Adrenal gland (tissue), 12 donors: ENCODE measurements around the gene MISP3. TPM values are rescaled to one million over a fixed set of nuclear protein-coding genes. Genes with fewer than 3 reads are reported as not detected.

ENCODE experiments used
- DNase-seq, 7 donors: peaks; one replicate each; pipeline ENCODE4 v3.0.0-alpha.2; 2019 to 2020
- H3K27ac ChIP-seq, 5 donors: fragments of 200-600 bp; sonication (generic) in 4 of 5; 1 replicate in 3 of 5; 2 replicates in 2 of 5; pipeline versions ENCODE4 v1.5.1 to v1.8.0; 2016 to 2020; ENCODE audit warnings: mild to moderate bottlenecking in 1 of 5
- H3K27me3 ChIP-seq: fragments of 200-600 bp; 2 replicates; pipeline ENCODE4 v1.8.0; 2021
- H3K36me3 ChIP-seq, 2 donors: fragments of 200-600 bp; replicated peaks in 1 of 2; 1 replicate in 1 of 2; 2 replicates in 1 of 2; pipeline versions ENCODE4 v1.5.1 to v1.8.0; 2018 to 2022
- H3K4me1 ChIP-seq, 2 donors: fragments of 200-600 bp; replicated peaks in 1 of 2; 1 replicate in 1 of 2; 2 replicates in 1 of 2; pipeline versions ENCODE4 v1.5.1 to v1.8.0; 2018 to 2021
- H3K4me3 ChIP-seq, 4 donors: fragments of 200-600 bp; sonication (generic) in 3 of 4; one replicate each; pipeline ENCODE4 v1.5.1; 2016 to 2018
- H3K9me3 ChIP-seq, 3 donors: fragments of 200-600 bp; sonication (generic) in 1 of 3; replicated peaks in 1 of 3; 1 replicate in 2 of 3; 2 replicates in 1 of 3; pipeline versions ENCODE4 v1.5.1 to v1.8.0; 2016 to 2021
- POLR2A ChIP-seq, 2 donors: fragments of 450-650 bp; IDR thresholded peaks; one replicate each; pipeline ENCODE4 v1.6.1; 2017; ENCODE audit warnings: antibody characterized with exemption in 2 of 2, mild to moderate bottlenecking in 2 of 2, moderate library complexity in 1 of 2
- WGBS, 4 donors: extraction: QIAGEN DNeasy Blood & Tissue Kit in 2 of 4; methylation state at CpG; one replicate each; pipeline versions ENCODE4 v1.1.5 to v1.1.7; 2013 to 2017; 5-methylcytosine and 5-hydroxymethylcytosine counted together
- intact Hi-C, 2 donors: fragments of 100-400 bp; cut with DNase I; formaldehyde crosslinking; loops; one replicate each; pipeline versions ENCODE4 v1.14.1 to v1.15.0; 2022 to 2023
- polyA plus RNA-seq, 3 donors: library from polyadenylated mRNA; stranded (reverse); fragments of 200-250 nt in 2 of 3; fragments of 350-450 nt in 1 of 3; fragmentation: Illumina TruSeq in 1 of 3; extraction: RNeasy Lipid Tissue Mini Kit (QIAGEN cat#74804) in 1 of 3; gene quantifications; one replicate each; pipeline ENCODE4 v1.2.3, GENCODE V29; 2013 to 2014
- total RNA-seq, 9 donors: library from RNA; depleted of rRNA in 4 of 9; stranded (reverse); fragments of >200 nt in 4 of 9; fragments of 120-200 nt in 1 of 9; fragmentation: NEBNext Ultra II Directional in 1 of 9; extraction: Animal tissue kit (Norgen Biotek cat#: 25700) in 1 of 9; gene quantifications; one replicate each; pipeline versions ENCODE4 v1.1.0 to v1.2.4, GENCODE V29; 2013 to 2023
- TF ChIP-seq, protein P1 (sequence below), 6 experiments: fragments of 450-650 bp in 4 of 6; fragments of 200-600 bp in 2 of 6; sonication (generic) in 1 of 6; IDR thresholded peaks; 1 replicate in 5 of 6; 2 replicates in 1 of 6; pipeline versions ENCODE4 v1.5.1 to v1.8.0; 2016 to 2021; ENCODE audit warnings: antibody characterized with exemption in 6 of 6, mild to moderate bottlenecking in 2 of 6, moderate library complexity in 1 of 6
- donor health status: healthy with polysubstance abuse.
- donor health status: Bipolar disorder and iron deficiency.
- donor health status: DM: yes; HTN: yes; CAD: no.
- donor health status: DM: no; HTN: no; CAD: no.
- donor health status: DM: no; HTN: no; CAD: no.
- donor health status: DM: yes; HTN: yes; CAD: no.

Gene MISP3
- total and polyA plus RNA-seq, 12 donors, result 0.78 to 87.9 (median 3.2) TPM

DNA sequence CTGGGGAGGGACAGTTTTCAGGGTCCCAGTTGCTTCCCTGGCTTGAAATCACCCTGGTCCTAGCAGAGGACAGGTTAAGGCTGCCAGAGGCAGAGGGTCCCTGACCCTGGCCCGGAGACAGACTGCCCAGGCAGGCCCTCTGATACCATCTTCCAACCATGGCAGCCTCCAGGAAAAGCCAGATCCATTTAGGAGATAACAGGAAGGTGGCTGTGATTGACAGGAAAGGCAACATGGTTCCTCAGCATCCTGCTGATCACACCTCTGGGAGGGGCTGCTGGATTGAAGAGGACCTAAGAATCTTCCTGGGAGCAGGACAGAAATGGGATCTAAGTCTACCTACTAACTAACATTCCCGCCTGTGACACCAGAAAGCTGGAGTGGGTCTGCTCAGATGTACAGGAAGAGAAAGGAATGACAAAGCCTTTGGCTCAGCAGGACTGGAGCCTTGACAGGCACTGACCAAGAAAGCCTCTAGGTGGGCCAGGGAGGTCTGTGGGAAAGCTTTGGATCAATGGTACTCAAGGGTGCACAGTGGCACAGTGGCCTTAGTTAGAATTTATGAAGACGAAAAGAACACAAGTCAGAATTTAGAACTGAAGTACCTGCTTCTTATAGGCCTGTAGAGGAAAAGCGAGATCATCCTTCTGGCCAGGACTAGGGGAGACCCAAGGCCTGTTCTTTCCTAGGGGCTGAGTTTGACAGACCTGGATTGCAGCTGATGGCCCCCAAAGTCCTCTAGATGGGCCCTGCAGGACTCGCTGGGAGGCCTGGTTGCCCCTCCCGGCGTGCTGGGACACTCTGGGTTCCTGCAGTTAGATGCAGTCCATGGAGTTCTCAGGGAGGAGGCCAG lies 47.3 kb downstream of the MISP3 start:
- Histone ChIP-seq H3K9me3 (no peaks in the 10 kb centered on the region), H3K27me3 (no peaks in the 10 kb centered on the region), H3K36me3 (no peaks in the 10 kb centered on the region), H3K27ac (peak overlapping the region; percentile 89 to 100 (median 97)), H3K4me1 (peaks cover 35 to 41% of the 10 kb centered on the region in 2 donors), H3K4me3 (peak overlapping the region in 1 of 4 donors; percentile 61)
- TF ChIP-seq POLR2A (IDR thresholded peaks at IDR 0.05), result no peak
- TF ChIP-seq, protein P1, sequence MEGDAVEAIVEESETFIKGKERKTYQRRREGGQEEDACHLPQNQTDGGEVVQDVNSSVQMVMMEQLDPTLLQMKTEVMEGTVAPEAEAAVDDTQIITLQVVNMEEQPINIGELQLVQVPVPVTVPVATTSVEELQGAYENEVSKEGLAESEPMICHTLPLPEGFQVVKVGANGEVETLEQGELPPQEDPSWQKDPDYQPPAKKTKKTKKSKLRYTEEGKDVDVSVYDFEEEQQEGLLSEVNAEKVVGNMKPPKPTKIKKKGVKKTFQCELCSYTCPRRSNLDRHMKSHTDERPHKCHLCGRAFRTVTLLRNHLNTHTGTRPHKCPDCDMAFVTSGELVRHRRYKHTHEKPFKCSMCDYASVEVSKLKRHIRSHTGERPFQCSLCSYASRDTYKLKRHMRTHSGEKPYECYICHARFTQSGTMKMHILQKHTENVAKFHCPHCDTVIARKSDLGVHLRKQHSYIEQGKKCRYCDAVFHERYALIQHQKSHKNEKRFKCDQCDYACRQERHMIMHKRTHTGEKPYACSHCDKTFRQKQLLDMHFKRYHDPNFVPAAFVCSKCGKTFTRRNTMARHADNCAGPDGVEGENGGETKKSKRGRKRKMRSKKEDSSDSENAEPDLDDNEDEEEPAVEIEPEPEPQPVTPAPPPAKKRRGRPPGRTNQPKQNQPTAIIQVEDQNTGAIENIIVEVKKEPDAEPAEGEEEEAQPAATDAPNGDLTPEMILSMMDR (IDR thresholded peaks at IDR 0.05), result no peak
- intact Hi-C loops, result no loop called here
- no peak for DNase-seq
- WGBS, 4 donors, result 80 to 100% (median 88%) methylated on average over 3 to 7 of the region's 7 CpGs

- Histone ChIP-seq H3K27ac (peak overlapping the region in 3 of 5 donors; percentile 97 to 100 (median 100)), H3K36me3 (no peaks in the 10 kb centered on the region), H3K4me3 (no peak overlapping the region), H3K27me3 (no peaks in the 10 kb centered on the region), H3K4me1 (peaks cover 30 to 36% of the 10 kb centered on the region in 2 donors), H3K9me3 (no peaks in the 10 kb centered on the region)
- no peak for TF ChIP-seq POLR2A (IDR thresholded peaks at IDR 0.05)
- TF ChIP-seq, protein P1 (IDR thresholded peaks at IDR 0.05), result no peak
- DNase-seq, result no peak
- WGBS, 4 donors, result 91 to 97% (median 94%) methylated on average over 7 of the region's 7 CpGs
- intact Hi-C loops, result no loop called here
These were observed 47.9 kb downstream of the MISP3 start for GRCh38 chr19:14120497-14120780.

GRCh38 chr19:14122924-14123323 lies 50.3 kb downstream of the MISP3 start:
- H3K36me3 ChIP-seq, result no peaks in the 10 kb centered on the region
- H3K27ac ChIP-seq, result no peak overlapping the region
- DNase-seq, result no peak
- H3K4me3 ChIP-seq, result no peak overlapping the region
- 89 to 96% (median 95%) methylated on average over 6 of the region's 6 CpGs for WGBS, 4 donors
- peaks cover 27 to 34% of the 10 kb centered on the region in 2 donors for H3K4me1 ChIP-seq
- no peaks in the 10 kb centered on the region for H3K9me3 ChIP-seq
- intact Hi-C loops, result no loop called here
- TF ChIP-seq POLR2A (IDR thresholded peaks at IDR 0.05), result no peak
- TF ChIP-seq, protein P1 (IDR thresholded peaks at IDR 0.05), result no peak
- H3K27me3 ChIP-seq, result no peaks in the 10 kb centered on the region

Other genes starting within 250 kb of the MISP3 start
- 1 to 10 TPM in 1 of 9 donors, under 1 TPM in 1, not detected in 7; 0.28 to 1.9 TPM for gene NANOS3, start 195.7 kb upstream of the MISP3 start, total RNA-seq
- 1 to 10 TPM in 1 of 3 donors, under 1 TPM in 1, not detected in 1; 0.71 to 1.9 TPM for gene NANOS3, start 195.7 kb upstream of the MISP3 start, polyA plus RNA-seq
- 1 to 10 TPM in 4 of 9 donors, under 1 TPM in 4, not detected in 1; 0.21 to 1.8 (median 1.2) TPM for gene BRME1, start 166.7 kb upstream of the MISP3 start, total RNA-seq
- gene BRME1, start 166.7 kb upstream of the MISP3 start, polyA plus RNA-seq, result 1 to 10 TPM in 2 of 3 donors, under 1 TPM in 1; 0.26 to 4.5 (median 4.1) TPM
- 10 to 100 TPM in 8 of 9 donors, 1 to 10 TPM in 1; 9.0 to 38.4 (median 28.8) TPM for gene CC2D1A, start 166.6 kb upstream of the MISP3 start, total RNA-seq
- gene CC2D1A, start 166.6 kb upstream of the MISP3 start, polyA plus RNA-seq, result 100 to 1,000 TPM in 1 of 3 donors, 10 to 100 TPM in 2; 10.8 to 125 (median 68.1) TPM
- 1 to 10 TPM in 1 of 9 donors, under 1 TPM in 5, not detected in 3; 0.35 to 2.1 (median 0.52) TPM for gene PODNL1, start 134.4 kb upstream of the MISP3 start, total RNA-seq
- 1 to 10 TPM in 2 of 3 donors, under 1 TPM in 1; 0.15 to 1.7 (median 1.1) TPM for gene PODNL1, start 134.4 kb upstream of the MISP3 start, polyA plus RNA-seq
- 10 to 100 TPM in 7 of 9 donors, 1 to 10 TPM in 2; 7.6 to 22.8 (median 12.8) TPM for gene DCAF15, start 120.3 kb upstream of the MISP3 start, total RNA-seq
- 100 to 1,000 TPM in 1 of 3 donors, 10 to 100 TPM in 1, 1 to 10 TPM in 1; 6.7 to 147 (median 54.1) TPM for gene DCAF15, start 120.3 kb upstream of the MISP3 start, polyA plus RNA-seq
- 10 to 100 TPM in 3 of 9 donors, 1 to 10 TPM in 6; 1.5 to 21.4 (median 7.3) TPM for gene RFX1, start 66.5 kb upstream of the MISP3 start, total RNA-seq
- gene RFX1, start 66.5 kb upstream of the MISP3 start, polyA plus RNA-seq, result 10 to 100 TPM in 1 of 3 donors, 1 to 10 TPM in 2; 1.4 to 15.4 (median 6.8) TPM
- gene RLN3, start 44.6 kb upstream of the MISP3 start, total RNA-seq, result not detected
- gene RLN3, start 44.6 kb upstream of the MISP3 start, polyA plus RNA-seq, result not detected
- gene IL27RA, start 41.0 kb upstream of the MISP3 start, total RNA-seq, result 1 to 10 TPM; 1.2 to 5.2 (median 3.9) TPM
- gene IL27RA, start 41.0 kb upstream of the MISP3 start, polyA plus RNA-seq, result 1 to 10 TPM; 1.6 to 3.6 (median 2.5) TPM
- gene PALM3, start 10.7 kb upstream of the MISP3 start, total RNA-seq, result under 1 TPM in 4 of 9 donors, not detected in 5; 0.22 to 0.76 (median 0.66) TPM
- 1 to 10 TPM in 1 of 3 donors, under 1 TPM in 2; 0.18 to 1.9 (median 0.27) TPM for gene PALM3, start 10.7 kb upstream of the MISP3 start, polyA plus RNA-seq
- gene C19orf67, start 13.0 kb downstream of the MISP3 start, total RNA-seq, result not detected
- not detected for gene C19orf67, start 13.0 kb downstream of the MISP3 start, polyA plus RNA-seq
- 10 to 100 TPM; 13.2 to 40.6 (median 25.9) TPM for gene SAMD1, start 18.0 kb downstream of the MISP3 start, total RNA-seq
- 10 to 100 TPM; 10.0 to 41.9 (median 28.4) TPM for gene SAMD1, start 18.0 kb downstream of the MISP3 start, polyA plus RNA-seq
- gene PRKACA, start 45.0 kb downstream of the MISP3 start, total RNA-seq, result 100 to 1,000 TPM in 8 of 9 donors, 10 to 100 TPM in 1; 74.1 to 457 (median 135) TPM
- gene PRKACA, start 45.0 kb downstream of the MISP3 start, polyA plus RNA-seq, result 100 to 1,000 TPM; 145 to 352 (median 155) TPM
- gene ASF1B, start 63.8 kb downstream of the MISP3 start, total RNA-seq, result 10 to 100 TPM in 1 of 9 donors, 1 to 10 TPM in 7, under 1 TPM in 1; 0.48 to 17.2 (median 2.4) TPM
- gene ASF1B, start 63.8 kb downstream of the MISP3 start, polyA plus RNA-seq, result 1 to 10 TPM in 1 of 3 donors, under 1 TPM in 2; 0.72 to 1.6 (median 0.74) TPM
- 10 to 100 TPM in 7 of 9 donors, 1 to 10 TPM in 2; 2.7 to 24.4 (median 13.0) TPM for gene ADGRL1, start 133.4 kb downstream of the MISP3 start, total RNA-seq
- gene ADGRL1, start 133.4 kb downstream of the MISP3 start, polyA plus RNA-seq, result 10 to 100 TPM in 1 of 3 donors, 1 to 10 TPM in 2; 2.2 to 25.7 (median 7.8) TPM